Activated naive CD8-positive, alpha-beta T cell (primary cell): ENCODE measurements around the gene ARIH1.
A peak's percentile ranks its signal among the peaks of the same experiment; 100 is the strongest.
"Not testable (repeated sequence)": the region's sequence is repeated elsewhere in the genome, so short reads cannot be mapped to it uniquely, and the experiment has no call there.

Experiments
- H3K27ac Mint-ChIP-seq: one replicate; pipeline ENCODE4 v1.8.0; 2021; ENCODE audit warnings: mixed read lengths
- H3K27me3 Mint-ChIP-seq: one replicate; pipeline ENCODE4 v1.8.0; 2021; ENCODE audit warnings: mixed read lengths
- H3K36me3 Mint-ChIP-seq: one replicate; pipeline ENCODE4 v1.8.0; 2021; ENCODE audit warnings: mixed read lengths
- H3K4me1 Mint-ChIP-seq: one replicate; pipeline ENCODE4 v1.8.0; 2021; ENCODE audit warnings: low read depth, mixed read lengths
- H3K4me3 Mint-ChIP-seq: one replicate; pipeline ENCODE4 v1.8.0; 2021; ENCODE audit warnings: mild to moderate bottlenecking, mixed read lengths
- H3K9me3 Mint-ChIP-seq: one replicate; pipeline ENCODE4 v1.8.0; 2021; ENCODE audit warnings: low read depth, mixed read lengths

ARIH1 gene

DNA sequence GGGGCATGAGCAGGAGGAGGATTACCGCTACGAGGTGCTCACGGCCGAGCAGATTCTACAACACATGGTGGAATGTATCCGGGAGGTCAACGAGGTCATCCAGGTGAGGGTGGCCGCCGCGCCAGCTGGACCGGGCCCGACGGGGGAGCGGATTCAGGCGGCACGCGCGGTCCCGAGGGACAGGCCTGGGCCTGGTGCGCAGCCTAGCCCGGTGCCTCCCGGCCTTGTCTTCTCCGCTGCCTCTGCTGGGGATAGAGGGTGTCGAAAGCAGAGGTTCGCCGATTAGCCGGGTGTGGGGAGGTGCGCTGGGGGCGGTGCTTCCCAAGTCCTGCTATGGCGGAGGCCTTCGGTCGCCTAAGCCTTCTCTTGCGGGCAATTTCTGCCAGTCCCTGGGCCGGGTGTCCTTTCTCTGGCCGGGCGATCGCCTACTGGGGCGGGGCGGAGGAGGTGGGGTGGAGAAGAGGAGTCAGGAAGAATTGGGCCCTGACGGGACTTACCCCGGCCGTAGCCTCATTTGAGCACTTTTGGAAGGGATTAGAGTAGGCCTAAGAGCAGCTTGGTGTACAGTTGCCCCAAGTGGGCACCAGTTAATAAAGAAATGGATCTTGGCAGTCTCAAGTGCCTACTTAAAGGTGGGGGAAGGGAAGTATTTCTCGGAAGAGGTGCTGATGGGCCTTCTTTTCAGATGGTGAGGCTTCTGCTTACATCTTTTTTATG, 940 bp downstream of the ARIH1 start:
- no peaks in the 10 kb centered on the region for H3K9me3 Mint-ChIP-seq
- peaks cover 2% of the 10 kb centered on the region for H3K36me3 Mint-ChIP-seq
- peak overlapping the region; percentile 93 for H3K27ac Mint-ChIP-seq
- H3K27me3 Mint-ChIP-seq, result no peaks in the 10 kb centered on the region
- H3K4me1 Mint-ChIP-seq, result peaks cover 57% of the 10 kb centered on the region
- H3K4me3 Mint-ChIP-seq, result peak overlapping the region; percentile 96

DNA sequence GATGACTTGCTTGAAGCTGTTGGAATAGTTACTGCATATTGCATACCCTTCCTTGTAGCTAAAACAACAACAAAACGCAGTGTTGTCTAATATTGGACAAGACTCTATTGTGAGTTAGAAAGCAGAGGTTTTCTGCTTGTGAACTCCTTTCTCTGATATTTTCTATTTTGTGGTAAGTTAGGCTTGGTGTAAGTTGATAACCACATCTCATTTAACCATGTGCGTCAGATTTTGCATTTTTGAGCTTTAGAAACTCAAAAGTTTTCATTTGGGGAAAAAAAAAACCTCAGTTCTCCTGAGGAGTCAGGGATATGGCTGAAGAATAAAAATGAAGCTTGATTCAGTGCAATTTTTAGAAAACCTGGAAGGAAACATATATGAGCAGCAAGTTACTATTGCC, 1.5 kb downstream of the ARIH1 start:
- H3K27ac Mint-ChIP-seq, result peak overlapping the region; percentile 93
- no peaks in the 10 kb centered on the region for H3K9me3 Mint-ChIP-seq
- H3K4me1 Mint-ChIP-seq, result peaks cover 62% of the 10 kb centered on the region
- H3K36me3 Mint-ChIP-seq, result peaks cover 2% of the 10 kb centered on the region
- H3K4me3 Mint-ChIP-seq, result peak overlapping the region; percentile 96
- no peaks in the 10 kb centered on the region for H3K27me3 Mint-ChIP-seq

DNA sequence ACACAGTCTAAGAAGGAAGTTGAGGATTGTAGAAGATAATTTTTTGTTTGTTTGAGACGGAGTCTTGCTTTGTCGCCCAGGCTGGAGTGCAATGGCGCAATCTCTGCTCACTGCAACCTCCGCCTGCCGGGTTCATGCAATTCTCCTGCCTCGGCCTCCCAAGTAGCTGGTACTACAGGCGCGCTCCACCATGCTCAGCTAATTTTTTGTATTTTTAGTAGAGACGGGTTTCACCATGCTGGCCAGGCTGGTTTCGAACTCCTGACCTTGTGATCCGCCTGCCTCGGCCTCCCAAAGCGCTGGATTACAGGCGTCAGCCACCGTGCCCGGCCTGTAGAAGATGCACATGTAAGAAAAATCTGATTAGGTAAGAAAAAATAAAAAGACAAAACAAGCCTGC, 2.2 kb downstream of the ARIH1 start:
- Mint-ChIP-seq H3K27ac (peak overlapping the region; percentile 86), H3K4me1 (peaks cover 69% of the 10 kb centered on the region), H3K4me3 (peak overlapping the region; percentile 96)
- H3K36me3 Mint-ChIP-seq, H3K27me3 Mint-ChIP-seq, H3K9me3 Mint-ChIP-seq: not testable (repeated sequence)

DNA sequence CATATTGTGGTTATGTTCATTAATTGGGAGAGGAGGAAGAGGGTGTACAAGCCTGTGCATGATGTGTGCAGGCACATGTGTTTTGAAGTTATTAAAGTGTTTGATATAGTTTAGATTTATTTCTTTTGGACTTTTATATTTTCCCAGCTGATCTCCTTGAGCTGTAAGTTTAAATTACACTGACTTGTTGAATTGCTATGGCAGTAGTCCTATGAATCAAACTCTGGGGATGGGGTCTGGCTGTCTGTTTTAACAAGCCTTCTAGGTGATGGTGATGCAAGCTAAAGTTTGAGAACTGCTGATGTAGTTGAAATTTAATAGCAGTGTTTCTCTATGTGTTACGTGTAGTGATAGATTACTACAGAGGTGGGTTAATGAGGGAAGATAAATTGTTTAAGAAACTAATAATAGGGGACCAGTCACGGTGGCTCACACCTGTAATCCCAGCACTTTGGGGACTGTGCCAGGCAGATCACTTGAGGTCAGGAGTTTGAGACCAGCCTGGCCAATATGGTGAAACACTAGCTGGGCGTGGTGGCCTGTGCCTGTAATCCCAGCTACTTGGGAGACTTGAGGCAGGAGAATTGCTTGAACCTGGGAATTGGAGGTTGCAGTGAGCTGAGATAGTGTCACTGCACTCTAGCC, 7.0 kb downstream of the ARIH1 start:
- Mint-ChIP-seq H3K4me1 (peaks cover 85% of the 10 kb centered on the region), H3K4me3 (peak overlapping the region; percentile 51), H3K27ac (peak overlapping the region; percentile 82), H3K27me3 (no peaks in the 10 kb centered on the region), H3K9me3 (no peaks in the 10 kb centered on the region), H3K36me3 (peaks cover 8% of the 10 kb centered on the region)

DNA sequence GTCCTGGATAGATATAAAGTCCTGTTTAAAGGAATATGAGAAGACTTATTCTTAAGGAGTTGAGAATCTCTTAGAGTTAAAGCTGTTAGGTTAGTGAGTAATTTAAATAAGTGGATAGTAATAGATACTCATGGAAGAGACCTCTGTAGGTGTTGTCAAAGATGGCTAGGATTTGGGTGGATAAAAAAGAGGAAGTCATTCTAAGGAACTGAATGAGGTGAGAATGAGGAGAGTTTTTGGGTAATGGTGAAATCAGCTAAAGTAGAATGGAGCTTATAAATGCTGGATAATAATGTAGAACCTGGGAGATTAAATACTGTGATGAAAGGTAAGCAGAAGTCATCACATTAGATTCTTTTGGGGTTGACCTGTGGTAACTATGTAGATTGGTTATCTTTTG, 8.1 kb downstream of the ARIH1 start:
- peaks cover 80% of the 10 kb centered on the region for H3K4me1 Mint-ChIP-seq

DNA sequence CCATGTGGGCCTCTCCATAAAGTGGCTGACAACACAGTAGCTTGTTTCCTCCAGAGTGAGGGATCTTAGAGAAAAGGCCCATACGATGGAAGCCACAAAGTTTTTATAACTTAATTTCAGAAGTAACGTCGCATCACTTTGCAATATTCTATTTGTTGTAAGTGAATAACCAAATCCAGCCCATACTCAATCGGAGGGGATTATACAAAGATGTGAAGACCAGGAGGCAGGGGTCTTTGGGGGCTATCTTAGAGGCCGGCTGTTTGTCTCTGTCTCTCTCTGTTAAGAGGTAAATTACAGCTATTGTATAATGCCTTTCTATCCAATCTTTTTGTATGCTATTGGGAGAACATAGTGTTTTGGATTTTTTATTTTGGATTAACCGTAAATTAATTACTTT, 9.1 kb downstream of the ARIH1 start:
- H3K4me1 Mint-ChIP-seq, result peaks cover 81% of the 10 kb centered on the region
- H3K36me3 Mint-ChIP-seq, result peaks cover 8% of the 10 kb centered on the region
- no peak overlapping the region for H3K27ac Mint-ChIP-seq
- H3K9me3 Mint-ChIP-seq, result no peaks in the 10 kb centered on the region
- H3K4me3 Mint-ChIP-seq, result peak overlapping the region; percentile 35
- H3K27me3 Mint-ChIP-seq, result no peaks in the 10 kb centered on the region

More for the DNA sequence above, 8.1 kb downstream of the ARIH1 start:
- Mint-ChIP-seq H3K27me3 (no peaks in the 10 kb centered on the region), H3K9me3 (no peaks in the 10 kb centered on the region), H3K4me3 (peak overlapping the region; percentile 49), H3K36me3 (peaks cover 8% of the 10 kb centered on the region), H3K27ac (no peak overlapping the region)

DNA sequence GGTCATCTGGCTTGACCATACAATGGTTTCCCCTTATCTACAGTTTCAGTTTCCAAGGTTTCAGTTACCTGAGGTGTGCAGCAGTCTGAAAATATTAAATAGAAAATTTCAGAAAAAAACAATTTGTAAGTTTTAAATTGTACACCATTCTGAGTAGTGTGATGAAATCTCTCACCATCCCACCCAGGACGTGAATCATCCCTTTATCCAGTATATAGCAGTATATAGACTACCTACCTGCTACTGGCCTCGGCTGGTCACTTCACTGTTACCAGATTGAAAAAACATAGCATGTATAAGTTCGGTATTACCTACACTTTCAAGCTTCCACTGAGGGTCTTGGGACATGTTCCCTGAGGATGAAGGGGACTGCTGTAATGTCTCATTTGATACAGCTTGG, 12.0 kb downstream of the ARIH1 start:
- Mint-ChIP-seq H3K9me3 (no peaks in the 10 kb centered on the region), H3K36me3 (peaks cover 5% of the 10 kb centered on the region), H3K4me1 (peaks cover 76% of the 10 kb centered on the region), H3K27me3 (no peaks in the 10 kb centered on the region), H3K4me3 (no peak overlapping the region), H3K27ac (no peak overlapping the region)

DNA sequence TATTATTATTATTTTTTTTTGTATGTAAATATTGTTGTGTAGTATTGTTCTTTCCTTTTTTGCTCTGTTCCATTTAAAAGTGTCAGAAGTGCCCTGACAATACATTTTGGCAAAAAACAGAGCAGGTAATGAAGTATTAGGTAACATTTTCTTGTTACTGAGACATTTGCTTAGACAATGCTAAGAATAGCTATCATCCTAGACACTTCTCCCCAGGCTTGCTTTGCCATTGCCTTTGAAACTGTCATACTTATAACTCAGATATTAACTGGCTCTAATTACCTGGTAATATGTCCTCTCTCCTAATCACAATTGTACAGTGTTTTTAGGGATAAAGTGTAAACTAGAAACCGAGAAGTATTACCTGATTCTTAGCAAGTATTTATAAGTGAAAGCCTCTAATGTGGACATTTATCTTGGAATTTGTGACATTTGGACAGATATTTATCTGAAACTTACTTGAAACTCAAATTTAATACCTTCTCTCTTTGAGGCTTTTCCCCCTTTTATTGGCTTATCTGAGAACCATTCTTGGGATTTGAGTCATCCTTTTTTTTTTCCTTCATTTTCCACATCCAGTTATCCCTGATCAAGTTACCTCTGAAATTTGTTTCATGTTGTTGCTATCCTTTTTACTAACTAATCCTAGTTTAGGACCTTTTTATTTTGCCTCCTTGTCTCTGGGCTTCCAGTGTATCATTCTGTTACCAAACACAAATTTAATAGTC, 13.1 kb downstream of the ARIH1 start:
- Mint-ChIP-seq H3K4me1 (peaks cover 77% of the 10 kb centered on the region), H3K27me3 (no peaks in the 10 kb centered on the region), H3K4me3 (peak overlapping the region; percentile 4), H3K36me3 (peaks cover 5% of the 10 kb centered on the region), H3K9me3 (no peaks in the 10 kb centered on the region), H3K27ac (no peak overlapping the region)

DNA sequence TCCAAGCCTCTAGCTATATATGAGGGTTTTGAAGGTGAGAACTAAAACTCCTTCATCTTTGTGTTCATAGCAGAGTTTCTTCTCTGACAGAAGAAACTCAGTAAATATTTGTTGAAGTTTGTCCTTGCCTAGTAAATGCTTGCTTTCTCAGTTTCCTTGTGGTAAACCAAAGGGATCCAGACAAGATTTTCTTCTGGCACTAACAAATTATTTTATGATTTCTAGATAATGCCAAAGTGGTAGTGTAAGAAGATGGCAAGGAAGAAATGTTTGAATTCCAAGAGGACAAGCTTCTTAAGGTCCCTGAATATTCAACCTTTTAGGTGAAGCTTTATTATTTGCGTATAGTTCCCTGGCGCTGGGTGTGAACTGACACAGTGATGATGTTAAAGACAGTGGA, 14.4 kb downstream of the ARIH1 start:
- H3K27ac Mint-ChIP-seq, result no peak overlapping the region
- H3K9me3 Mint-ChIP-seq, result no peaks in the 10 kb centered on the region
- peaks cover 75% of the 10 kb centered on the region for H3K4me1 Mint-ChIP-seq
- peaks cover 5% of the 10 kb centered on the region for H3K36me3 Mint-ChIP-seq
- H3K27me3 Mint-ChIP-seq, result no peaks in the 10 kb centered on the region
- peak overlapping the region; percentile 2 for H3K4me3 Mint-ChIP-seq

DNA sequence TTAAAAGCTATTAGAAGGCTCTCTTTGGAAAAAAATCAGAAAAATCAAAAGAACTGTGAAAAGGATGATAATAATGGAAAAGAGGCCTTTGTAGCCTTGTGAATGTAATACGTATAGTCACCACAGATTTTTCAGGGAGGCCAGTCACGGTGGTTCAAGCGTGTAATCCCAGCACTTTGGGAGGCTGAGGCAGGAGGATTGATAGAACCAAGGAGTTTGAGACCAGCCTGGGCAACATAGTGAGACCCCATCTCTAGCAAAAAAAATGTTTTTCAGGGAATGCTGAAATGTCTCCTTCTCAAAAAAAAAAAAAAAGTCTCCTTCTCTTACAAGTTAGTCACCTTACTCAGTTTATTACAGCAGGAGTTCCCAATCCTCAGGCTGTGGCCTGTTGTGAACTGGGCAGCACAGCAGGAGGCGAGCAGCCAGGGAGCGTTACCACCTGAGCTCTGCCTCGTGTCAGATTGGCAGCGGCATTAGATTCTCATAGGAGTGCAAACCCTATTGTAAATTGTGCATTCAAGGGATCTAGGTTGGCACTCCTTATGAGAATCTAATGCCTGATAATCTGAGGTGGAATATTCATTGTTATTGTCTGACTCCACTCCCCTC, 15.9 kb downstream of the ARIH1 start:
- Mint-ChIP-seq H3K36me3 (peaks cover 2% of the 10 kb centered on the region), H3K9me3 (no peaks in the 10 kb centered on the region), H3K4me1 (peaks cover 76% of the 10 kb centered on the region), H3K27ac (no peak overlapping the region), H3K27me3 (no peaks in the 10 kb centered on the region), H3K4me3 (peak overlapping the region; percentile 48)

DNA sequence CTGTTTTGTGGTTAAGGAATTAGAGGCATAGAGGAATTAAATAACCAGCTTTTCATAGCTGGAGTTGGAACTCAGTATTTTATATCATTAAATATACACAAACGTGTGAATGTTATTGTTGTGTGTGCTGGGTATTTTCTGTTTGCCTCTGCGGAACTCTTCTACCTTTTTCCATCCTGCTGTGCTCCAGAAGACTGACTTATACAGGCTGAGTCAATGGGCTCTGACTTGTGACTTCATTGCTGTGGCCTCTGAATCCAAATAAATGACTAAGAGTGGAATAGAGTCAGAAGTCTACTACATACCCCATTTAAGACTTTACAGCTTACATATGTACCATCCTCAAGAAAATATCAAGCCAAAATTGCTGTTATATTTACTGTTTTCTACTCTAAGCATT, 17.6 kb downstream of the ARIH1 start:
- H3K27me3 Mint-ChIP-seq, result no peaks in the 10 kb centered on the region
- H3K9me3 Mint-ChIP-seq, result no peaks in the 10 kb centered on the region
- H3K4me3 Mint-ChIP-seq, result no peak overlapping the region
- H3K36me3 Mint-ChIP-seq, result no peaks in the 10 kb centered on the region
- peaks cover 76% of the 10 kb centered on the region for H3K4me1 Mint-ChIP-seq
- no peak overlapping the region for H3K27ac Mint-ChIP-seq

DNA sequence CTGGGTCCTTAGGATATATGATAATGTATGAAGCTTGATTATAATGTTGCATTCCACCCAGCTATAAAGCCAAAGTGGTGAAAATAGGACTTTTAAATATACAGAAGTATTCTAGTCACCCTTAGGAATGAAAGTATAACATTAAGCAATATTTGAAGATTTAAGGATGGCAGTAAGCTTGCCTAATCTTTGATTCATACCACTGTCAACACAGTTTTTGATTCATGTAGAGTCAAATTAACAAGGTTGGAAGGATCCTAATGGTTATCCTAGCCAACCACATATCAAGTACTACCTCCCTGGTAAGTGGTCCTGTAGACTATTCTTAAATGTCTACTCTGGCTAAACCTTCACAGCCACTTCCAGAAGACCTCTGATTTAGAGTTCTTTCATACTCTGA, 18.6 kb downstream of the ARIH1 start:
- H3K27me3 Mint-ChIP-seq, result no peaks in the 10 kb centered on the region
- no peaks in the 10 kb centered on the region for H3K36me3 Mint-ChIP-seq
- no peaks in the 10 kb centered on the region for H3K9me3 Mint-ChIP-seq
- H3K4me3 Mint-ChIP-seq, result no peak overlapping the region
- peak overlapping the region; percentile 13 for H3K27ac Mint-ChIP-seq
- peaks cover 78% of the 10 kb centered on the region for H3K4me1 Mint-ChIP-seq

DNA sequence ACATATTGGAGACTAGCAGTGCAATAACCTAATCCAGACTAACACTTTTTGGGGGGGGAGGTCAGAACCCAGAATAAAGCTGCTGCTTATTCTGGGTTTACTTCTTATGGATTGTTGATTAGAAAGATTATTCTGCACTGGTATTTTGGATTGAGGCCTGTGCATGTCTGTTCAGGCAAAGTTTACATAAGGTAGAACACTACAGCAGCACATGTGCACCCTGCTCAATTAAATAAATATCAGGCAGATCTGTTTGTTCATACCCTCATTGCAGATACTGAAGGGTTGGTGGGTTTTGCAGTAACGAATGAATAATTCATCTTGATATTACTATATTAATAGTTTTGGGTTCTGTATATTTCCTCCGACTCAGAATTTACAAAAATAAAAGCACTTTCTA, 19.1 kb downstream of the ARIH1 start:
- Mint-ChIP-seq H3K9me3 (no peaks in the 10 kb centered on the region), H3K27ac (peak overlapping the region; percentile 13), H3K4me1 (peaks cover 77% of the 10 kb centered on the region), H3K4me3 (no peak overlapping the region), H3K27me3 (no peaks in the 10 kb centered on the region), H3K36me3 (no peaks in the 10 kb centered on the region)

DNA sequence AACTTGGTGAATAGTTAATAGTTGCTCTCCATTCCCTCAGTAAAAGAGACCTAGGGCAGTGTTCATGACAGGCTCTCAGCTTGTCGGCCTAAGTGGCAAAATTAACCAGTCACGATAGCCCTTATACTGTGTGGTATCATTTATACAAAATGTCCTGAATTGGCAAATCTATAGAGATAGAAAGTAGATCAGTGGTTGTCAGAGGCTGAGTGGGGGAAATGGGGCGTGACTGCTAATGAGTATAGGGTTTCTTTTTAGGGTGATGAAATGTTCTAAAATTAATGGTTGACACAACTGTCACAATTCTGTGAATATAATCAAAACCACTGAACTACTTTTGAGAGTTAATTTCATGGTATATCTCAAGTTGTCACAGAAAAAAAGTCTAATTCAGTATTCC, 20.9 kb downstream of the ARIH1 start:
- peaks cover 3% of the 10 kb centered on the region for H3K36me3 Mint-ChIP-seq
- no peaks in the 10 kb centered on the region for H3K27me3 Mint-ChIP-seq
- H3K4me3 Mint-ChIP-seq, result no peak overlapping the region
- peaks cover 72% of the 10 kb centered on the region for H3K4me1 Mint-ChIP-seq
- H3K27ac Mint-ChIP-seq, result no peak overlapping the region
- H3K9me3 Mint-ChIP-seq, result no peaks in the 10 kb centered on the region

DNA sequence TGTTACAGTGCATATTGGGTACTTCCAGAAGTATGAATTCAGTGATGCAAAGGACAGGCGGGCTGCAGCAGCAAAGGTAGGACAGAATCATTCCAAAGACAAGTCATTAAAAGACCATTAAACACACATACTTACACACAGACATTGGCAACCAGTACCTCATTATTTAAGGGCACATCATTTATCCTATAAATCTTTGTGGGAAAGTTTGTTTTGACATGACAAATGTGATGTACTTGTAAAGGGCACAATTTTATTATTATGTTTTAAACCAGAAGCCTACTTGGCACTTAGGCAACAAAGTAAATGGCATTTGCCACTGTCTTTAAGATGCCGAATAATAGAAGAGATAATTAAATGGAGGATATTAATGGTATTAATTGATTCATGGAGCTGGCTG, 22.7 kb downstream of the ARIH1 start:
- H3K4me1 Mint-ChIP-seq, result peaks cover 70% of the 10 kb centered on the region
- no peak overlapping the region for H3K4me3 Mint-ChIP-seq
- peaks cover 3% of the 10 kb centered on the region for H3K36me3 Mint-ChIP-seq
- no peaks in the 10 kb centered on the region for H3K27me3 Mint-ChIP-seq
- no peaks in the 10 kb centered on the region for H3K9me3 Mint-ChIP-seq
- peak overlapping the region; percentile 24 for H3K27ac Mint-ChIP-seq
